ENCODE data around the gene ZNF584. TPM values are rescaled to one million over a fixed set of nuclear protein-coding genes. Genes with fewer than 3 reads are reported as not detected.

The ZNF584 gene
- total RNA-seq, 1 experiment from 2014 or later, result 23.6 TPM

- no peak for DNase-seq (ENCODE audit: low spot score)
These were observed 22.4 kb upstream of the ZNF584 start for GRCh38 chr19:58385891-58386575.

GRCh38 chr19:58386576-58387337 is 21.7 kb upstream of the ZNF584 start, which contains the start of gene RPS5:
RPS5 (plus strand) TSS chr19:58387269; CDS start chr19:58388138, 869 bp downstream.
- peak; percentile 100 for DNase-seq (ENCODE audit: low spot score)

- no peak for DNase-seq (ENCODE audit: low spot score)
These were observed 20.9 kb upstream of the ZNF584 start for GRCh38 chr19:58387338-58388174.

- no peak for DNase-seq (ENCODE audit: low spot score)
These were observed 20.3 kb upstream of the ZNF584 start for GRCh38 chr19:58388175-58388526.

- DNase-seq (ENCODE audit: low spot score), result no peak
These were observed 15.3 kb upstream of the ZNF584 start for GRCh38 chr19:58392945-58393724.

- DNase-seq (ENCODE audit: low spot score), result no peak
These were observed 14.8 kb upstream of the ZNF584 start for GRCh38 chr19:58393725-58394033.

GRCh38 chr19:58394821-58395219 is 13.6 kb upstream of the ZNF584 start:
- no peak for DNase-seq (ENCODE audit: low spot score)

- DNase-seq (ENCODE audit: low spot score), result no peak
These were observed 13.1 kb upstream of the ZNF584 start, which contains the start of gene RNF225 for GRCh38 chr19:58395220-58395978. RNF225 (plus strand) TSS chr19:58395656; CDS start chr19:58396090, 434 bp downstream.

GRCh38 chr19:58395979-58396627 is 12.3 kb upstream of the ZNF584 start:
- DNase-seq (ENCODE audit: low spot score), result no peak

GRCh38 chr19:58396691-58397532 is 11.5 kb upstream of the ZNF584 start:
- DNase-seq (ENCODE audit: low spot score), result no peak

- no peak for DNase-seq (ENCODE audit: low spot score)
These were observed 10.9 kb upstream of the ZNF584 start for GRCh38 chr19:58397533-58398037.

- no peak for DNase-seq (ENCODE audit: low spot score)
These were observed 10.4 kb upstream of the ZNF584 start for GRCh38 chr19:58398087-58398486.

GRCh38 chr19:58398545-58398944 is 9.9 kb upstream of the ZNF584 start:
- DNase-seq (ENCODE audit: low spot score), result no peak

GRCh38 chr19:58399903-58400302 is 8.5 kb upstream of the ZNF584 start:
- DNase-seq (ENCODE audit: low spot score), result no peak

- no peak for DNase-seq (ENCODE audit: low spot score)
These were observed 8.0 kb upstream of the ZNF584 start for GRCh38 chr19:58400316-58400915.

- DNase-seq (ENCODE audit: low spot score), result peak; percentile 100
These were observed 7.3 kb upstream of the ZNF584 start for GRCh38 chr19:58400916-58401839.

- no peak for DNase-seq (ENCODE audit: low spot score)
These were observed 6.5 kb upstream of the ZNF584 start for GRCh38 chr19:58401840-58402421.
